ENCODE results near the gene TSPAN14.
"Not testable (repeated sequence)": the region's sequence is repeated elsewhere in the genome, so short reads cannot be mapped to it uniquely, and the experiment has no call there.

TSPAN14 gene

DNA sequence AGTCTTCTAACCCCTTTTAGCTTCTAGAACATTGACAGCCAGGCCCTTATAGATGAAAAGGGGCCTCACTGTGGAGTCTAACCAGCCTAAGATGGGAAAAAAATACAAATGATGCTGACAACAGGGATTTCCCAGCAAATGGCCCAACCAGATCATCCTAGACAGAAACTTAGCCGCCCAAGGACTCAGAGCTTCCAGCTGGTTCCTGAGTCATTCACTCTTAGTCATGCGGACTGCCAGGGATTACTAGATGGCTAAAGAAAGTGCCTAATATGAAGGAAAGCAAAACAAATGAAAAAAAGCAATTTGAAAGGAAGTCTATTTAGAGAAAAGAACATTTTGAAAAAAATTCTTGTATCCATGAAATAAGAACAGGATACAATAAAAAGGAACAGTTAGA is 23.7 kb downstream of the TSPAN14 start:
- Histone ChIP-seq H4K20me1 (ENCODE audit: insufficient read depth, low read length, poor library complexity, severe bottlenecking) (no peaks in the 10 kb centered on the region), H2AFZ (ENCODE audit: low read length) (no peak overlapping the region), H3K36me3 (ENCODE audit: insufficient read depth, low read length) (peaks cover 10% of the 10 kb centered on the region; the same call in 1 of the 2 replicates), H3K4me2 (ENCODE audit: low read depth, low read length, poor library complexity, severe bottlenecking) (no peak overlapping the region), H3K9me2 (replicated peaks; ENCODE audit: low read depth, low read length) (no peaks in the 10 kb centered on the region), H3F3A (ENCODE audit: low read depth) (no peaks in the 10 kb centered on the region), H3K4me1 (ENCODE audit: insufficient read depth, low read length, poor library complexity, severe bottlenecking) (no peaks in the 10 kb centered on the region), H3K9ac (ENCODE audit: low read depth, low read length, poor library complexity, severe bottlenecking) (no peak overlapping the region), H3K9me3 (ENCODE audit: insufficient read depth, low read depth, low read length) (peaks cover 11% of the 10 kb centered on the region; the same call in 1 of the 2 replicates), H3K79me2 (ENCODE audit: insufficient read depth, low read length) (peaks cover 68% of the 10 kb centered on the region), H3K27me3 (ENCODE audit: insufficient read depth, low read length, poor library complexity, severe bottlenecking) (no peaks in the 10 kb centered on the region), H3K4me3 (ENCODE audit: low read length, poor library complexity, severe bottlenecking) (no peak overlapping the region)
- TF ChIP-seq CTCF (conservative IDR thresholded peaks at IDR 0.05; ENCODE audit: low read length) (no peak), EZH2phosphoT487 (IDR thresholded peaks at IDR 0.05; ENCODE audit: borderline replicate concordance) (no peak)

GRCh38 chr10:80480373-80480772 is 26.3 kb downstream of the TSPAN14 start:
- H3K27me3 ChIP-seq (ENCODE audit: insufficient read depth, low read length, poor library complexity, severe bottlenecking); H4K20me1 ChIP-seq (ENCODE audit: insufficient read depth, low read length, poor library complexity, severe bottlenecking); H3K4me2 ChIP-seq (ENCODE audit: low read depth, low read length, poor library complexity, severe bottlenecking); H3K4me3 ChIP-seq (ENCODE audit: low read length, poor library complexity, severe bottlenecking); H2AFZ ChIP-seq (ENCODE audit: low read length); H3F3A ChIP-seq (ENCODE audit: low read depth); H3K9ac ChIP-seq (ENCODE audit: low read depth, low read length, poor library complexity, severe bottlenecking); H3K9me2 ChIP-seq (replicated peaks; ENCODE audit: low read depth, low read length): not testable (repeated sequence)
- H3K79me2 ChIP-seq (ENCODE audit: insufficient read depth, low read length) = peaks cover 67% of the 10 kb centered on the region
- H3K4me1 ChIP-seq (ENCODE audit: insufficient read depth, low read length, poor library complexity, severe bottlenecking) = peaks cover 12% of the 10 kb centered on the region
- H3K36me3 ChIP-seq (ENCODE audit: insufficient read depth, low read length) = peaks cover 10% of the 10 kb centered on the region; the same call in 1 of the 2 replicates
- H3K9me3 ChIP-seq (ENCODE audit: insufficient read depth, low read depth, low read length) = peaks cover 11% of the 10 kb centered on the region; the same call in 1 of the 2 replicates

- TF ChIP-seq EZH2phosphoT487 (IDR thresholded peaks at IDR 0.05; ENCODE audit: borderline replicate concordance) (no peak), CTCF (conservative IDR thresholded peaks at IDR 0.05; ENCODE audit: low read length) (no peak)
- Histone ChIP-seq H3K4me1 (ENCODE audit: insufficient read depth, low read length, poor library complexity, severe bottlenecking) (peaks cover 17% of the 10 kb centered on the region), H3K9me2 (replicated peaks; ENCODE audit: low read depth, low read length) (no peaks in the 10 kb centered on the region), H3K27me3 (ENCODE audit: insufficient read depth, low read length, poor library complexity, severe bottlenecking) (no peaks in the 10 kb centered on the region), H3K79me2 (ENCODE audit: insufficient read depth, low read length) (peaks cover 68% of the 10 kb centered on the region), H3K36me3 (ENCODE audit: insufficient read depth, low read length) (peaks cover 10% of the 10 kb centered on the region; the same call in 1 of the 2 replicates), H3K9me3 (ENCODE audit: insufficient read depth, low read depth, low read length) (peaks cover 11% of the 10 kb centered on the region; the same call in 1 of the 2 replicates), H3F3A (ENCODE audit: low read depth) (no peaks in the 10 kb centered on the region), H3K4me3 (ENCODE audit: low read length, poor library complexity, severe bottlenecking) (no peak overlapping the region), H4K20me1 (ENCODE audit: insufficient read depth, low read length, poor library complexity, severe bottlenecking) (peaks cover 8% of the 10 kb centered on the region), H2AFZ (ENCODE audit: low read length) (no peak overlapping the region), H3K4me2 (ENCODE audit: low read depth, low read length, poor library complexity, severe bottlenecking) (no peak overlapping the region), H3K9ac (ENCODE audit: low read depth, low read length, poor library complexity, severe bottlenecking) (no peak overlapping the region)
Measured at GRCh38 chr10:80480852-80481251, 26.7 kb downstream of the TSPAN14 start.

- H3K79me2 ChIP-seq (ENCODE audit: insufficient read depth, low read length) = peaks cover 75% of the 10 kb centered on the region
- H3K9me2 ChIP-seq (replicated peaks; ENCODE audit: low read depth, low read length) = no peaks in the 10 kb centered on the region
- no peaks in the 10 kb centered on the region for H3K9me3 ChIP-seq (ENCODE audit: insufficient read depth, low read depth, low read length)
- no peak overlapping the region for H3K9ac ChIP-seq (ENCODE audit: low read depth, low read length, poor library complexity, severe bottlenecking)
- H3K27me3 ChIP-seq (ENCODE audit: insufficient read depth, low read length, poor library complexity, severe bottlenecking) = no peaks in the 10 kb centered on the region
- no peak overlapping the region for H3K4me2 ChIP-seq (ENCODE audit: low read depth, low read length, poor library complexity, severe bottlenecking)
- H3F3A ChIP-seq (ENCODE audit: low read depth) = no peaks in the 10 kb centered on the region
- peaks cover 8% of the 10 kb centered on the region; the same call in 1 of the 2 replicates for H3K36me3 ChIP-seq (ENCODE audit: insufficient read depth, low read length)
- peaks cover 25% of the 10 kb centered on the region for H3K4me1 ChIP-seq (ENCODE audit: insufficient read depth, low read length, poor library complexity, severe bottlenecking)
- H3K4me3 ChIP-seq (ENCODE audit: low read length, poor library complexity, severe bottlenecking) = no peak overlapping the region
- peaks cover 8% of the 10 kb centered on the region for H4K20me1 ChIP-seq (ENCODE audit: insufficient read depth, low read length, poor library complexity, severe bottlenecking)
- no peak overlapping the region for H2AFZ ChIP-seq (ENCODE audit: low read length)
- TF ChIP-seq EZH2phosphoT487 (IDR thresholded peaks at IDR 0.05; ENCODE audit: borderline replicate concordance) = no peak
- TF ChIP-seq CTCF (conservative IDR thresholded peaks at IDR 0.05; ENCODE audit: low read length) = no peak
Measured at GRCh38 chr10:80484243-80484642, 30.1 kb downstream of the TSPAN14 start.
